GM23338 (cell line): ENCODE measurements around the gene RPL27. TPM values are rescaled to one million over a fixed set of nuclear protein-coding genes. Genes with fewer than 3 reads are reported as not detected.

Source experiments
- ATAC-seq: fragments of 200-7000 bp; cut with Tn5 transposase; 3 replicates; pipeline ENCODE4 v1.9.1; 2020
- DNase-seq: peaks from one replicate; pipeline ENCODE4 v3.0.0-alpha.2; 2015; ENCODE audit warnings: low spot score
- H2AFZ ChIP-seq: fragments of 200-600 bp; sonication (generic); 2 replicates; pipeline ENCODE4 v1.8.0; 2016; ENCODE audit warnings: antibody characterized with exemption, mild to moderate bottlenecking, moderate library complexity
- H3F3A ChIP-seq: fragments of 200-600 bp; sonication (generic); replicated peaks from 2 replicates; pipeline ENCODE4 v1.8.0; 2017; ENCODE audit warnings: antibody characterized with exemption, mixed run types, low read depth
- H3K27ac ChIP-seq: fragments of 200-600 bp; sonication (generic); 2 replicates; pipeline ENCODE4 v1.6.1; 2016; ENCODE audit warnings: low read depth
- H3K27me3 ChIP-seq: fragments of 200-600 bp; sonication (generic); 2 replicates; pipeline ENCODE4 v1.8.0; 2016; ENCODE audit warnings: mild to moderate bottlenecking, mixed run types, moderate library complexity; ENCODE audit not compliant: insufficient read depth
- H3K36me3 ChIP-seq: fragments of 200-600 bp; sonication (generic); 2 replicates; pipeline ENCODE4 v1.8.0; 2016; ENCODE audit warnings: mild to moderate bottlenecking; ENCODE audit not compliant: insufficient read depth
- H3K4me1 ChIP-seq: fragments of 200-600 bp; sonication (generic); 2 replicates; pipeline ENCODE4 v1.8.0; 2016; ENCODE audit warnings: mild to moderate bottlenecking, moderate library complexity; ENCODE audit not compliant: insufficient read depth
- H3K4me2 ChIP-seq: fragments of 200-600 bp; sonication (generic); 2 replicates; pipeline ENCODE4 v1.7.1; 2017; ENCODE audit warnings: mixed run types
- H3K4me3 ChIP-seq: fragments of 200-600 bp; sonication (generic); 2 replicates; pipeline ENCODE4 v1.6.1; 2016; ENCODE audit warnings: mixed run types
- H3K79me2 ChIP-seq: fragments of 200-600 bp; sonication (generic); replicated peaks from 2 replicates; pipeline ENCODE4 v1.8.0; 2017; ENCODE audit warnings: mild to moderate bottlenecking; ENCODE audit not compliant: insufficient read depth
- H3K9me2 ChIP-seq: fragments of 200-600 bp; sonication (generic); 2 replicates; pipeline ENCODE4 v1.8.0; 2017; ENCODE audit not compliant: insufficient read depth
- H4K20me1 ChIP-seq: fragments of 200-600 bp; sonication (generic); replicated peaks from 2 replicates; pipeline ENCODE4 v1.8.0; 2017; ENCODE audit warnings: mild to moderate bottlenecking; ENCODE audit not compliant: insufficient read depth
- H3K27ac Mint-ChIP-seq: 2 replicates; pipeline ENCODE4 v1.8.0; 2020; ENCODE audit warnings: inconsistent platforms, mild to moderate bottlenecking, moderate library complexity, mixed read lengths
- H3K27me3 Mint-ChIP-seq: 3 replicates; pipeline ENCODE4 v1.8.0; 2022; ENCODE audit warnings: low read depth, mild to moderate bottlenecking, moderate library complexity, mixed read lengths, inconsistent platforms; ENCODE audit not compliant: insufficient read depth, poor library complexity
- H3K36me3 Mint-ChIP-seq: 3 replicates; pipeline ENCODE4 v1.8.0; 2021; ENCODE audit warnings: low read depth, mild to moderate bottlenecking, inconsistent platforms, moderate library complexity, mixed read lengths
- H3K4me1 Mint-ChIP-seq: 3 replicates; pipeline ENCODE4 v1.8.0; 2020; ENCODE audit warnings: mild to moderate bottlenecking, inconsistent platforms, mixed read lengths
- H3K4me3 Mint-ChIP-seq: 3 replicates; pipeline ENCODE4 v1.8.0; 2021; ENCODE audit warnings: moderate library complexity, mild to moderate bottlenecking, inconsistent platforms, mixed read lengths
- H3K9me3 Mint-ChIP-seq: 3 replicates; pipeline ENCODE4 v1.8.0; 2020; ENCODE audit warnings: moderate library complexity, mild to moderate bottlenecking, inconsistent platforms, mixed read lengths
- CREB1 ChIP-seq: fragments of 250-450 bp; sonication (Bioruptor Pico); IDR thresholded peaks from 2 replicates; pipeline ENCODE4 v1.5.0; 2020; ENCODE audit warnings: low read depth, mild to moderate bottlenecking, moderate library complexity
- EZH2 ChIP-seq: fragments of 200-600 bp; sonication (generic); IDR thresholded peaks from one replicate; pipeline ENCODE4 v1.8.0; 2017; ENCODE audit warnings: antibody characterized with exemption, mild to moderate bottlenecking, low read depth; ENCODE audit not compliant: unreplicated experiment
- EZH2phosphoT487 ChIP-seq: fragments of 200-600 bp; sonication (generic); IDR thresholded peaks from one replicate; pipeline ENCODE4 v1.8.1; 2018; ENCODE audit warnings: antibody characterized with exemption; ENCODE audit not compliant: unreplicated experiment
- JUNB ChIP-seq: IDR thresholded peaks from one replicate; pipeline ENCODE4 v1.6.1; 2016; ENCODE audit warnings: antibody characterized with exemption; ENCODE audit not compliant: unreplicated experiment
- STAT1 ChIP-seq: IDR thresholded peaks from one replicate; pipeline ENCODE4 v1.6.1; 2016; ENCODE audit warnings: antibody characterized with exemption; ENCODE audit not compliant: unreplicated experiment
- polyA plus RNA-seq: library from polyadenylated mRNA; unstranded; fragments of >200 nt; fragmentation: Nextera tagmentation; extraction: Ambion mirVana; gene quantifications from 2 replicates; pipeline ENCODE4 v1.2.1, GENCODE V29; 2016
- total RNA-seq: library from RNA; depleted of rRNA; stranded (reverse); fragments of >200 nt; shearing (Covaris generic); gene quantifications from 2 replicates; pipeline ENCODE4 v1.2.3, GENCODE V29; 2014
- TF ChIP-seq, protein P1 (sequence below), 2 experiments: fragments of 200-600 bp in 1 of 2; sonication (generic) in 1 of 2; conservative IDR thresholded peaks; 2 replicates each; pipeline versions ENCODE4 v1.5.1 to v1.6.1; 2016 to 2017; ENCODE audit warnings: antibody characterized with exemption in 2 of 2, low read depth in 2 of 2, mild to moderate bottlenecking in 2 of 2, moderate library complexity in 1 of 2
- TF ChIP-seq, protein P2 (sequence below): fragments of 250-450 bp; sonication (Bioruptor Pico); IDR thresholded peaks from 2 replicates; pipeline ENCODE4 v1.5.0; 2020; ENCODE audit warnings: mild to moderate bottlenecking, moderate library complexity
- TF ChIP-seq, protein P3 (sequence below): IDR thresholded peaks from 2 replicates; pipeline ENCODE4 v1.6.1; 2016; ENCODE audit warnings: antibody characterized with exemption

Gene RPL27
- total and polyA plus RNA-seq, 2 experiments from 2014 or later, result 1,784 to 2,722 TPM

DNA sequence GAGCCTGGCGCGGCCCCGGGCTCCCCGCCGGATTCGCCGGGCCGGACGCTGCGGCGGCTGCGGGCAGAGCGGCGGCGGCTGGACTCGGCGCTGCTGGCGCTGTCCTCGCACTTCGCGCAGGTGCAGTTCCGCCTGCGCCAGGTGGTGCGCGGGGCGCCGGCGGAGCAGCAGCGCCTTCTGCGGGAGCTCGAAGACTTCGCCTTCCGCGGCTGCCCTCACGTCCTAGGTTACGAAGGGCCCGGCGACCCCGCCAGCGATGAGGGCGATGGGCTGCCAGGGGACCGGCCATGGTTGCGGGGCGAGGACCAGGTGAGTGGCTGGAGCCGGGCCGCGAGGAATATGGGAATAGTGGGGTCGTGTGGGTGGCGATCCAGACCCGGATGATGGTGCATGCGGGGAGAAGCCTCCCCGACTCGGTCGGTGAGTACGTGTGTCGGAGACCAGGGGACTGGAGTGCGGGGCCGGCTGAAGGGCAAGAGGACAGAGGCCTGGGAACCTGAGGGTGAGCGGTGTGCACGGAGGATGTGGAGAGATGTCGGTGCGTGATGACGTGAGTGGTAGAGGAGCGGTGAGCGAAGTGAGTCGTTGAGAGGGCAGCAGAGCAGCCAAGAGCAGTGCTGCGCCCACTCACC, 17.3 kb upstream of the RPL27 start:
- no peak for TF ChIP-seq JUNB
- peak; percentile 82 for TF ChIP-seq CREB1 (CRISPR knock-in tag)
- no peak for TF ChIP-seq EZH2
- TF ChIP-seq, protein P1, sequence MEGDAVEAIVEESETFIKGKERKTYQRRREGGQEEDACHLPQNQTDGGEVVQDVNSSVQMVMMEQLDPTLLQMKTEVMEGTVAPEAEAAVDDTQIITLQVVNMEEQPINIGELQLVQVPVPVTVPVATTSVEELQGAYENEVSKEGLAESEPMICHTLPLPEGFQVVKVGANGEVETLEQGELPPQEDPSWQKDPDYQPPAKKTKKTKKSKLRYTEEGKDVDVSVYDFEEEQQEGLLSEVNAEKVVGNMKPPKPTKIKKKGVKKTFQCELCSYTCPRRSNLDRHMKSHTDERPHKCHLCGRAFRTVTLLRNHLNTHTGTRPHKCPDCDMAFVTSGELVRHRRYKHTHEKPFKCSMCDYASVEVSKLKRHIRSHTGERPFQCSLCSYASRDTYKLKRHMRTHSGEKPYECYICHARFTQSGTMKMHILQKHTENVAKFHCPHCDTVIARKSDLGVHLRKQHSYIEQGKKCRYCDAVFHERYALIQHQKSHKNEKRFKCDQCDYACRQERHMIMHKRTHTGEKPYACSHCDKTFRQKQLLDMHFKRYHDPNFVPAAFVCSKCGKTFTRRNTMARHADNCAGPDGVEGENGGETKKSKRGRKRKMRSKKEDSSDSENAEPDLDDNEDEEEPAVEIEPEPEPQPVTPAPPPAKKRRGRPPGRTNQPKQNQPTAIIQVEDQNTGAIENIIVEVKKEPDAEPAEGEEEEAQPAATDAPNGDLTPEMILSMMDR (conservative IDR thresholded peaks at IDR 0.05; ENCODE audit: low read depth in 2 of 2), result peak; percentile 13 to 21; a peak in 2 of 4 replicates
- Histone ChIP-seq H3K79me2 (peaks cover 33% of the 10 kb centered on the region), H3K9me2 (no peaks in the 10 kb centered on the region), H3K36me3 (no peaks in the 10 kb centered on the region), H4K20me1 (0 out of 2 replicates have a peak, but pooled peaks cover 4% of the 10 kb centered on the region), H3K27ac (peak overlapping the region; percentile 96), H3F3A (peaks cover 9% of the 10 kb centered on the region; the same call in 1 of the 2 replicates), H3K27me3 (no peaks in the 10 kb centered on the region), H3K4me1 (peaks cover 16% of the 10 kb centered on the region), H3K4me2 (peak overlapping the region; percentile 96), H2AFZ (peak overlapping the region; percentile 100), H3K4me3 (peak overlapping the region; percentile 92)
- peak overlapping the region; percentile 96 for H3K4me3 Mint-ChIP-seq
- peaks cover 13% of the 10 kb centered on the region; the same call in 2 of the 3 replicates for H3K36me3 Mint-ChIP-seq
- H3K27me3 Mint-ChIP-seq, result peaks cover 18% of the 10 kb centered on the region
- peak overlapping the region; percentile 82 for H3K27ac Mint-ChIP-seq
- peak; percentile 83 for ATAC-seq
- peaks cover 17% of the 10 kb centered on the region for H3K4me1 Mint-ChIP-seq
- peak; percentile 82 for DNase-seq
- no peaks in the 10 kb centered on the region; the same call in 2 of the 3 replicates for H3K9me3 Mint-ChIP-seq

DNA sequence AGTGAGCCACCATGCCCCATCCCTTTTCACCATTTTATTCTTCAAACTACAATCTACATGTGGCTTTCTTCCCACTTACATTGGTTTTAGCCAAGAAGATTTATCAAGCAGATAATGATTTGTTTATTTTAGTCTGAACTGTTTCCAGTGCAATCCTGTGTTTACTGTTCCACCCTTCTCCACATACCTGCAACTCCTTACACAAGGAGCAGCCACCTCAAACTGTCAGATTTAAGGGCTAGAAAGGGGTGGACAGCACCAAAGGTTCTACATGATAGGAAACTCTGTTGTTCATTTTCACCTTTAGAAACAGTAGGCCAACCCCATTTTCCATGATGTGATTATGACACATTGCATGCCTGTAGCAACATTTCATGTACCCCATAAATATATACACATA, 16.0 kb upstream of the RPL27 start:
- peak overlapping the region; percentile 96; the same call in 2 of the 3 replicates for H3K4me3 Mint-ChIP-seq
- peaks cover 18% of the 10 kb centered on the region for H3K27me3 Mint-ChIP-seq
- ATAC-seq, result no peak
- Histone ChIP-seq H3K4me2 (no peak overlapping the region), H3K9me2 (no peaks in the 10 kb centered on the region), H3K27me3 (no peaks in the 10 kb centered on the region), H3K27ac (no peak overlapping the region), H3K4me1 (peaks cover 16% of the 10 kb centered on the region), H4K20me1 (0 out of 2 replicates have a peak, but pooled peaks cover 4% of the 10 kb centered on the region), H3F3A (peaks cover 9% of the 10 kb centered on the region; the same call in 1 of the 2 replicates), H3K4me3 (no peak overlapping the region), H3K79me2 (peaks cover 33% of the 10 kb centered on the region), H3K36me3 (peaks cover 6% of the 10 kb centered on the region; the same call in 1 of the 2 replicates), H2AFZ (no peak overlapping the region)
- no peaks in the 10 kb centered on the region; the same call in 2 of the 3 replicates for H3K9me3 Mint-ChIP-seq
- peaks cover 17% of the 10 kb centered on the region for H3K4me1 Mint-ChIP-seq
- H3K27ac Mint-ChIP-seq, result no peak overlapping the region
- peaks cover 20% of the 10 kb centered on the region; the same call in 2 of the 3 replicates for H3K36me3 Mint-ChIP-seq
- DNase-seq, result no peak
- TF ChIP-seq CREB1 (CRISPR knock-in tag), result no peak
- TF ChIP-seq, protein P1 (conservative IDR thresholded peaks at IDR 0.05; ENCODE audit: low read depth in 2 of 2), result no peak
- TF ChIP-seq, protein P2, sequence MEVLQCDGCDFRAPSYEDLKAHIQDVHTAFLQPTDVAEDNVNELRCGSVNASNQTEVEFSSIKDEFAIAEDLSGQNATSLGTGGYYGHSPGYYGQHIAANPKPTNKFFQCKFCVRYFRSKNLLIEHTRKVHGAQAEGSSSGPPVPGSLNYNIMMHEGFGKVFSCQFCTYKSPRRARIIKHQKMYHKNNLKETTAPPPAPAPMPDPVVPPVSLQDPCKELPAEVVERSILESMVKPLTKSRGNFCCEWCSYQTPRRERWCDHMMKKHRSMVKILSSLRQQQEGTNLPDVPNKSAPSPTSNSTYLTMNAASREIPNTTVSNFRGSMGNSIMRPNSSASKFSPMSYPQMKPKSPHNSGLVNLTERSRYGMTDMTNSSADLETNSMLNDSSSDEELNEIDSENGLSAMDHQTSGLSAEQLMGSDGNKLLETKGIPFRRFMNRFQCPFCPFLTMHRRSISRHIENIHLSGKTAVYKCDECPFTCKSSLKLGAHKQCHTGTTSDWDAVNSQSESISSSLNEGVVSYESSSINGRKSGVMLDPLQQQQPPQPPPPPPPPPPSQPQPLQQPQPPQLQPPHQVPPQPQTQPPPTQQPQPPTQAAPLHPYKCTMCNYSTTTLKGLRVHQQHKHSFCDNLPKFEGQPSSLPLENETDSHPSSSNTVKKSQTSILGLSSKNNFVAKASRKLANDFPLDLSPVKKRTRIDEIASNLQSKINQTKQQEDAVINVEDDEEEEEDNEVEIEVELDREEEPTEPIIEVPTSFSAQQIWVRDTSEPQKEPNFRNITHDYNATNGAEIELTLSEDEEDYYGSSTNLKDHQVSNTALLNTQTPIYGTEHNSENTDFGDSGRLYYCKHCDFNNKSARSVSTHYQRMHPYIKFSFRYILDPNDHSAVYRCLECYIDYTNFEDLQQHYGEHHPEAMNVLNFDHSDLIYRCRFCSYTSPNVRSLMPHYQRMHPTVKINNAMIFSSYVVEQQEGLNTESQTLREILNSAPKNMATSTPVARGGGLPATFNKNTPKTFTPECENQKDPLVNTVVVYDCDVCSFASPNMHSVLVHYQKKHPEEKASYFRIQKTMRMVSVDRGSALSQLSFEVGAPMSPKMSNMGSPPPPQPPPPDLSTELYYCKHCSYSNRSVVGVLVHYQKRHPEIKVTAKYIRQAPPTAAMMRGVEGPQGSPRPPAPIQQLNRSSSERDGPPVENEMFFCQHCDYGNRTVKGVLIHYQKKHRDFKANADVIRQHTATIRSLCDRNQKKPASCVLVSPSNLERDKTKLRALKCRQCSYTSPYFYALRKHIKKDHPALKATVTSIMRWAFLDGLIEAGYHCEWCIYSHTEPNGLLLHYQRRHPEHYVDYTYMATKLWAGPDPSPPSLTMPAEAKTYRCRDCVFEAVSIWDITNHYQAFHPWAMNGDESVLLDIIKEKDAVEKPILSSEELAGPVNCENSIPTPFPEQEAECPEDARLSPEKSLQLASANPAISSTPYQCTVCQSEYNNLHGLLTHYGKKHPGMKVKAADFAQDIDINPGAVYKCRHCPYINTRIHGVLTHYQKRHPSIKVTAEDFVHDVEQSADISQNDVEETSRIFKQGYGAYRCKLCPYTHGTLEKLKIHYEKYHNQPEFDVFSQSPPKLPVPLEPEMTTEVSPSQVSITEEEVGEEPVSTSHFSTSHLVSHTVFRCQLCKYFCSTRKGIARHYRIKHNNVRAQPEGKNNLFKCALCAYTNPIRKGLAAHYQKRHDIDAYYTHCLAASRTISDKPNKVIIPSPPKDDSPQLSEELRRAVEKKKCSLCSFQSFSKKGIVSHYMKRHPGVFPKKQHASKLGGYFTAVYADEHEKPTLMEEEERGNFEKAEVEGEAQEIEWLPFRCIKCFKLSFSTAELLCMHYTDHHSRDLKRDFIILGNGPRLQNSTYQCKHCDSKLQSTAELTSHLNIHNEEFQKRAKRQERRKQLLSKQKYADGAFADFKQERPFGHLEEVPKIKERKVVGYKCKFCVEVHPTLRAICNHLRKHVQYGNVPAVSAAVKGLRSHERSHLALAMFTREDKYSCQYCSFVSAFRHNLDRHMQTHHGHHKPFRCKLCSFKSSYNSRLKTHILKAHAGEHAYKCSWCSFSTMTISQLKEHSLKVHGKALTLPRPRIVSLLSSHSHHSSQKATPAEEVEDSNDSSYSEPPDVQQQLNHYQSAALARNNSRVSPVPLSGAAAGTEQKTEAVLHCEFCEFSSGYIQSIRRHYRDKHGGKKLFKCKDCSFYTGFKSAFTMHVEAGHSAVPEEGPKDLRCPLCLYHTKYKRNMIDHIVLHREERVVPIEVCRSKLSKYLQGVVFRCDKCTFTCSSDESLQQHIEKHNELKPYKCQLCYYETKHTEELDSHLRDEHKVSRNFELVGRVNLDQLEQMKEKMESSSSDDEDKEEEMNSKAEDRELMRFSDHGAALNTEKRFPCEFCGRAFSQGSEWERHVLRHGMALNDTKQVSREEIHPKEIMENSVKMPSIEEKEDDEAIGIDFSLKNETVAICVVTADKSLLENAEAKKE (CRISPR knock-in tag), result no peak
- no peak for TF ChIP-seq STAT1
- TF ChIP-seq EZH2phosphoT487, result no peak
- TF ChIP-seq, protein P3, sequence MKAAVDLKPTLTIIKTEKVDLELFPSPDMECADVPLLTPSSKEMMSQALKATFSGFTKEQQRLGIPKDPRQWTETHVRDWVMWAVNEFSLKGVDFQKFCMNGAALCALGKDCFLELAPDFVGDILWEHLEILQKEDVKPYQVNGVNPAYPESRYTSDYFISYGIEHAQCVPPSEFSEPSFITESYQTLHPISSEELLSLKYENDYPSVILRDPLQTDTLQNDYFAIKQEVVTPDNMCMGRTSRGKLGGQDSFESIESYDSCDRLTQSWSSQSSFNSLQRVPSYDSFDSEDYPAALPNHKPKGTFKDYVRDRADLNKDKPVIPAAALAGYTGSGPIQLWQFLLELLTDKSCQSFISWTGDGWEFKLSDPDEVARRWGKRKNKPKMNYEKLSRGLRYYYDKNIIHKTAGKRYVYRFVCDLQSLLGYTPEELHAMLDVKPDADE, result no peak
- no peak for TF ChIP-seq JUNB
